HG03342 (cell line): ENCODE data around the gene CENPA.
"Not testable (repeated sequence)": the region's sequence is repeated elsewhere in the genome, so short reads cannot be mapped to it uniquely, and the experiment has no call there.

Experiments used
- ATAC-seq: cut with Tn5 transposase; IDR thresholded peaks from one replicate; pipeline ENCODE4 v1.9.1; 2021; ENCODE audit warnings: mild to moderate bottlenecking, moderate library complexity; ENCODE audit not compliant: unreplicated experiment

The CENPA gene

DNA sequence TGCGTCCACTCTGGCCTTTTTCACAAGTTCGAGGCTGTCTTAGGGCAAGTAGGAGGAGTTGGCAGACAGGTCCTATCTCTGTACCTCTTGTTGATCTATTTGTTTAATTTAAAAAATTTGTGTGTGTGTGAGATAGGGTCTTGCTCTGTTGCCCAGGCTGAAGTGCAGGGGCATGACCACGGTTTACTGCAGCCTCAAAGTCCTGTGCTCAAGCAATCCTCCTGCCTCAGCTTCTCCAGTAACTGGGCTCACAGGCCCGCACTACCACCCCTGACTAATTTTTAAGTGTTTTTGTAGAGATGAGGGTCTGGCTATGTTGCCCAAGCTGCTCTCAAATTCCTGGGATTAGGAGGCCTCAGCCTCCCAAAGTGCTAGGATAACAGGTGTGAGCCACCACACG lies 26.0 kb upstream of the CENPA start:
- ATAC-seq, result no peak

DNA sequence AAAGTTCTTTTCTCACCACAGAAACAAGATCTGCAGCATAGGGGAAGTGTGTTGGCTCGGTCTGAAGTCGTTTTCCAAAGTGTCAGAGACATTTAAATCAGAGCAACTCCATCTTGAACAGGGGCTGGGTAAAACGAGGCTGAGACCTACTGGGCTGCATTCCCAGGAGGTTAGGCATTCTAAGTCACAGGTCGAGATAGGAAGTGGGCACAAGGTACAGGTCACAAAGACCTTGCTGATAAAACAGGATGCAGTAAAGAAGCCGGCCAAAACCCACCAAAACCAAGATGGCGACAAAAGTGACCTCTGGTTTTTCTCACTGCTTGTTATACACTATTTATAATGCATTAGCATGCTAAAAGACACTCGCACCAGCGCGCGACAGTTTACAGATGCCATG lies 24.9 kb upstream of the CENPA start:
- ATAC-seq, result not testable (repeated sequence)

DNA sequence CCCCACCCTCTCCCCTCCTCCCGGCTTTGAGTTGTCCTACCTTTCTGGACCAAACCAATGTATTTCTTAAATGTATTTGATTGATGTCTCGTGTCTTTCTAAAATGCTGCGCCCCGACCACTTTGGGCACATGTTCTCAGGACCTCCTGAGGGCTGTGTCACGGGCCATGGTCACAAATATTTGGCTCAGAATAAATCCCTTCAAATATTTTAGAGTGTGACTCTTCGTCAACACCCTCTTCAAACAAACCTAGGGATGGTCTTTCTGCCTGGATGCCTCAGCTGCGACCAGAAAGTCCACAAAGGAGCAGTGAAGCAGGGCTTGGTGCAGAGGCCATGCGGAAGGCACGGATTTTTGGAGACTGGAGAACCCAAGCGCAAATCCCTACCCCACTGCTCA lies 22.8 kb upstream of the CENPA start:
- ATAC-seq, result no peak

DNA sequence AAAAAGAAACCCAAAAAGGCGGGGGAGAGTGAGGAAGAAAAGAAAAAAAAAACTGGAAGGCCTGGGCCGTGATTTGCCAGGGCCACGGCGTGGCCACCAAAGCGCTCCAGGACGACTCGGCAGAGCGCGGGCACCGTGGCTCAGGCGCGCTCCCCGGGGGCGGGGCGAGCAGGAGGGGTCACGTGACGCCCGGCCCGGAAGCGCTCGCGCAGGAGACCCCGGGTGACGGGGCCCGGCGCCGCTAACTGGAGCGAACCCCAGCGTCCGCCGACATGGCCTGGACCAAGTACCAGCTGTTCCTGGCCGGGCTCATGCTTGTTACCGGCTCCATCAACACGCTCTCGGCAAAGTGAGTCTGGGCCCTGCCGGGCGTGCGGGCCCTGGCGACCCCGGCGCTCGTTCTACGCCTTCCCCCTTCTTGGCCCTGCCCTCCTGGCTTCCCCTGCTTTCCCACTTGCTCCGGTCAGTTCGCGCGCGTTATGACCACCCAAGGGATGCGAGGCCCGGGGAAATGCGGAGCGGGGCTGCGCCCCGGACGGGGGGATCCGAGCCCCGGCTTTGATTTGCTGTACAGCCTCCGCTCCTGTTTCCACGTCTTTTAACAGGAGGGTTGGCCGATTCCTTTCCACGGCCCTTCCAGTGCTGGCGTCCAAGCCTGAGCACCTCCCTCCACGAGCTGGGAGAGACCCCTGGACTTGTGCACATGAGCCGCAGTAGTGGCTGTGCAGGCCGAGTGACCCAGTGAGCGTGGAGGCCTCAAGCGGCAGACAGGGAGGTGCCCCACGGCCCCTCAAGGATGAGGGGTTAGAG lies 21.6 kb upstream of the CENPA start, which contains the start of gene SLC35F6:
Gene SLC35F6 (plus strand): TSS at position 207 of the 810 bp plus-strand sequence. CDS start 66 bp downstream, at position 273.
- peak; percentile 85 for ATAC-seq

DNA sequence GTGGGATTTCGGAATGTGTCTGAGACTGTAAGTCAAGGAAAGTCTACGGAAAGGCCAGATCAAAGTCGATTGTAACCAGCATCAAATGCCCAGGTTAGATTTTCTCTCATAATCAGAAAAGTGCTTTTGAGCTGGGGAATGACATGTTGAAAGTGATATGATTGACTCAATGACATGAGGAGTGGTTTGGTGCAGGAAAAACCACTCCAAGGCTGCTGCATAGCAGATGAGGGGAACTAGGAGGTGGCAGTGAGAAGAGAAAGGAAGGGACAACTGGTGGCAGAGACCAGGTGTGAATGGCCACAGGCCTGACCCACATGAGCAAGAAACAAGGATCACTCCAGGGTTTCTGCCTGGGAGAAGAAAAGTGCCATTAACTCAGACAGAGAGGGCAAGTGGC lies 20.9 kb upstream of the CENPA start:
- ATAC-seq, result no peak

DNA sequence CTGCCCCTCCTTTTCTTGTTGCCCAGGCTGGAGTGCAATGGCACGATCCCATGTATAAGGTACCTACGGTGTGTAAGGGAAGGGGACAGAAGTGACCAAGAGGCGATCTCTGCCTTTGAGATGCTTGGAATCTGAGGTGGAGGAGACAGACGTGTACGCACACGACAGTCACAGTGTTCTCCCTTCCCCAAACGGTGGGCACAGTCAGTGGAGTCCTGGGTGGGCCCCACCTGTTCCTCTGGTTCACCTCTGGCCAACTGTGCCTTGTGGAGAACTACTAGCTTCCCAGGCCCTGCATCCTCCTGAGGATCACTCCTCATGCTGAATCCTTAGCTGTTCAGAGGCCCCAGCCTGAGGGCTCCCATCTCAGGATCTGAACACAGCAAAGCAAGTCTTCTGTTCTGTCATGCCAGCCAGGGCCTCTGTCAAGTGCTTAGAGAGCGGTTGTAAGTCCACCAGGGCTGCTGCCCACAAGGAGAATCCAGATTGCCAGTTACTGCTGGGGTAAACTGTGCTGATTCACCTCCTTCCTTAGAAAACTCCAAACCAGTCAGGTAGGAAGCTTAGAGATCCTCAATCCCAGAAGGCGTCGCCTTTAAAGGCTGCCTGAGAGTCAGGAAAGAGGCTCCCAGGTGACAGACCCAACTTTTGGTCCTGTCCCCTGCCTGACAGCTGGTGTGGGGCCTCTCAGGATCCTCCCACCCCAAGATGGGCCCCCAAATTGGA lies 20.2 kb upstream of the CENPA start:
- ATAC-seq, result no peak

DNA sequence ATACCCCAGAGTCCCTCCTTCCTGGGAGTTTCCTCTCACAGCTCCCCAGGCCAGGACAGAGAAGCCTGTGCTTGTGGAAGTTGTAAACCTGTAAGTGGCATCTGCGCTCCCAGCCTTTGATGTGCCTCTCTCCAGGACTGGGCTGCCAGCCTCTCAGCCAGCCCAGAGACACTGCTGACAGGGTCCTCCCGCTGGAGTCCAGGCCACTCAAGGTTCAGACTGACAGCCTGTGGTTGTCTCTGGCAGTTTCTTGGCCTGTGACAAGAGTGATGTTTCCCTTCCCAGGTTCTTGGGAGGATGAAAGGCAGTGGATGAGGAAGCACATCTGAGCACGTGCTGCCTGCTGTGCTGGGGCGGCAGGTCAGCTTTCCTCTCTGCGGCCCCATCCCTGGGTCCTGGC lies 18.7 kb upstream of the CENPA start:
- no peak for ATAC-seq

DNA sequence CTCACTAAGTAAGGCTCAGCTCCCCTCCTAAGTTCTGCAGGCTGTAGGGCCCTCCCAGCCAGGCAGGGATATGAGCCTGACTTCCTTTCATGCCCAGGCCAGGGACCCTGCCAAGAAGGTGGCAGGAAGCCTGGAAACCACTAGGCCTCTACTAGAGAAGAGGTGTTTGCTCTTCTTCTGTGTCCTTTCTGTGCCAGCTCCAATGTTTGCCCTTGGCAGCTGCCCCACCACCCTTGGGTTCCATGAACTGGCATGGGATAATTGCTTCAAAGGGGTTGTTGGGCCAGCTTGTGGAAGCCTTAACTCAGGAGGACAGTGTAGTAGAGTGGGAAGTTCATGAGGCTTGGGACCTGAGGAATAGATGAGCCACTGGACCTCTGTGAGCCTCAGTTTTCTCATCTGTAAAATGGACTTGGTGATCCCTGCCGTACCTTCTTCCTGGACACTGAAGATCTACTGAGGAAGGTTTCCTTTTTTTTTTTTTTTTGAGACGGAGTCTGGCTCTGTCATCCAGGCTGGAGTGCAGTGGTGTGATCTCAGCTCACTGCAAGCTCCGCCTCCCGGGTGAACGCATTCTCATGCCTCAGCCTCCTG lies 17.9 kb upstream of the CENPA start:
- no peak for ATAC-seq

DNA sequence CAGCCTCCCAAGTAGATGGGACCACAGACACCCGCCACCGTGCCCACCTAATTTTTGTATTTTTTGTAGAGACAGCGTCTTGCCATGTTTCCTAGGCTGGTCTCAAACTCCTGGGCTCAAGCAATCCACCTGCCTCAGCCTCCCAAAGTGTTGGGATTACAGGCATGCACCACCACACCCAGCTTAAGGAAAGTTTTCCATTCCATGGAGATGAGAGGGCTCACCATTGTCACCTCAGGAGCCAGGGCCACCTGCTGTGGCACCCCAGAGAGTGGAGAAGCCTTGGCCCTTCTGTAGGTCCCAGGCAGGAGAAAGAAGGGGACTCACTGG lies 17.1 kb upstream of the CENPA start:
- no peak for ATAC-seq

DNA sequence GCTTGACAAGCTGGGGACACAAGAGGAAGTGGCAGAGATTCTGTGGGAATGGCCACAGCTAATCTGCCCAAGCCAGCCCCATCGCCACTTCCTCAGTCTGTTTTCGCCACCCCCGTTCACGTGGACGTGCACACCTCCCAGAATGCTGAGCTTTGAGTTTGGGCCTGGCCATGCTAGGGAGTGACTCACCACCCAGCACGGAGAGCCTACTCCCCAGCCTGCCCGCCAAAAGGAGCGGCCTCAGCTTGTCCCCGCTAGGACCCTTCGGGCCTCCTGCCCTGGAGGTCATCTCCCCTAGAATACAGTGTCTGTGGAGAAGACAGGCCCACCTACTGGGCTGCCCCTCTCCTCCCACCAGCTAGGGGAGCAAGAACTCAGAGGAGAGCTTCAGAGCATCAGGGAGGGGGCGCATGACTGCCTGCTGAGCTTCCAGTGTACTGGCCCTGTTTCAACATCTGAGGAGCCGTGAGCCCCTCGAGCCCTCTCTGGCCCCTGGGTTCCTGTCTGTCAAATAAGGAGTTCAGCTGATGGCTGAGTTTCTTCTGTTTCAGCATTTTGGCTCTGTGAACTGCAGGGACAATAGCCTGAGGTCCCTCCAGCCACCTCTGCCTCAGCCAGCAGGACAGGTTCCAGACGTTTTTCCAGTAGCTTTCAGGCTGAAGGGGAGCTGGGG lies 16.6 kb upstream of the CENPA start:
- no peak for ATAC-seq

DNA sequence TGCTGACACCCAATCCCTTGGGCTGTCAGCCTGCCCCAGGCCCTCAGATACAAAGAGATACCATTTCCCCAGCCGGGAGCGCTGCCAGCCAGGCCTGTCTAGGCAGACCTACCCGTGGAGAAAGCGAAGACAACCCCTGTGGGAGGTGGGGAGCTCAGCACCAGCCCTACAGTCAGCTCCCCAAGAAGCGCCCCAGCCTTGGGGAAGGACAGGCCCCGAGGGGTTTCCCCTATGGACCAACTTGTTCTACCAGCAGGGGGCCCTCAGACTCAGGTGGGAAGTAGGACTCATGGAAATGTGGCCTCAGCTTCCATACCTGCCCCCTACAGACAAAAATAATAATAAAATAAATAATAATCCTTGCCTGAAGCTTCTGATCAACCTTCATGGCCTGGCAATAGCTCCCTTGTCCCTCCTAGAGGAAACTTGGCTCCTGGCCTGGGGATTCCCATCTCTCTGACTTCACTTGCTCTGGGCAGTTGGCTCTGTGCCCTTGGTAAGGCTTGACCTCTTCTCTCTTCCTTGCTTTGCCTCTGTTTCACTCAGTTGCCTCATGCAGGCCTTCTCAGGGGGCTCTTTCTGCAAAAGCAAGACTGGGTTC lies 14.8 kb upstream of the CENPA start:
- ATAC-seq, result no peak

DNA sequence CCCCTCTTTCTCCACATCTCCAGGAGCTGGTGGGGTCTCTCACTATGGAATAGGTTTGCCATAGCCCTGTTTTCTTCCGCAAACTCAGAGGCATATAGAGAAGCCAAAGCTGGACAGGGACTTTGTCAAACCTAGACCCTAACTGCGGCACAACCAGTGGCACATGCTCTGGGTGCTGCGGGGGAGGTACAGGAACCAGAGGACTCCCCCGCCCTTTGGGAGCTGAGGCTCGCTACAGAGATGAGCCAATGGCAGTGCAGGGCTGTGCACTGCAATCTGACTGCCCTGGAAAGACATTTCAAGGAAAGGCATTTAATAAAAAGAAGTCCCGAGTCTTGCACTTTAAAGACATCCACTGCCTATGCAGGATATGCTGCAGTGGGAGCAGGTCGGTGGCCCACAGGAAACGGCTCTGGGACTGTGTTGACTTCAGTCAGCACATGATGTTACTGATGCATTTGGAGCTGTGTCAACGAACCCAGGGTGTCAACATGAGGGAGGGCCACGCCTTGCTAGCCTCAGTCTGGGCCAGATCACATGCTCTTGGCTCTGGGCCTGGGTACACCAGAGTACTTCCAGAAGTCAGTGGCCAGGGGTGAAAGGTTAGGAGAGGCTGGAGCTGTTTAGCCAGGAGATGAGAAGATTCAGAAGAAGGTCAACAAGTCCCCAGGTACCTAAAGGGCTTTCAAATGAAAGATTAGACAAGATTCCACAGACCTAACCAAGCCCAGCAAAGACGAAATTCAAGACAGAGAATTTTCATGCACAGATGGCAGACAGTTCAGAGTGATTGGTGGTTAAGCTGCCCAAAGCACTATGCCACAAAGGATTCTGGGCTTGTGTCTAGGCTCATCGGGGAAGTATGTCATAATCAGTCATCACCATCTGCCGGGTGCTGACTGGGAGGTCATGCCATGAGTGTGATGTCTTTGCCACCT lies 13.5 kb upstream of the CENPA start:
- no peak for ATAC-seq

DNA sequence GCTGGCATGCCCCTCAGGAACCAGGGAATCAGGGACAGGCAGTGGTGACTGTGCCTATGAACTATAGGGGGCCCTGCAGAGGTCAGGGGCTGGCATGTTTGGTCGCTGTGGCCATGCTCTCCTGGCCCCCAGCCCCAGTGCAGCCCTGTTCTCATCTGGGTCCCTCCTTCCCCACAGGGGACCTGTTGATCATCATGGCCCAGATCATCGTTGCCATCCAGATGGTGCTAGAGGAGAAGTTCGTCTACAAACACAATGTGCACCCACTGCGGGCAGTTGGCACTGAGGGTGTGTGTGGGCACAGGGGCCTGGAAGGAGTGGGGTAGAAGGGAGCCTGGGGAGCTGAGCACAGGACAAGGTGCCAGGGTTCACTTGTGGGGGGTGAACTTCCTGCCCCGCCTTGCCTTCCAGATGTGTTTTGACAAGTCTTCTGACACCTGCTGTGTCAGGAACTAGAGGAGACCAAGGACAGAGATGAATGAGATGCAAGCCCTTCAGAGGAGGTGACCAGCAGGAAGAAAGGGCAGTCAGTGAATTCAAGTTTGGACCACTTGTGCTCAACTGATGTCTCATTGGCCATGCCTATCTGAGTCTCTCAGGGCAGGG lies 9.6 kb upstream of the CENPA start:
- no peak for ATAC-seq

DNA sequence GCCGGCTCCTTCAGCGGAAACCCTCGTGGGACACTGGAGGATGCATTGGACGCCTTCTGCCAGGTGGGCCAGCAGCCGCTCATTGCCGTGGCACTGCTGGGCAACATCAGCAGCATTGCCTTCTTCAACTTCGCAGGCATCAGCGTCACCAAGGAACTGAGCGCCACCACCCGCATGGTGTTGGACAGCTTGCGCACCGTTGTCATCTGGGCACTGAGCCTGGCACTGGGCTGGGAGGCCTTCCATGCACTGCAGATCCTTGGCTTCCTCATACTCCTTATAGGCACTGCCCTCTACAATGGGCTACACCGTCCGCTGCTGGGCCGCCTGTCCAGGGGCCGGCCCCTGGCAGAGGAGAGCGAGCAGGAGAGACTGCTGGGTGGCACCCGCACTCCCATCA lies 7.8 kb upstream of the CENPA start:
- no peak for ATAC-seq

DNA sequence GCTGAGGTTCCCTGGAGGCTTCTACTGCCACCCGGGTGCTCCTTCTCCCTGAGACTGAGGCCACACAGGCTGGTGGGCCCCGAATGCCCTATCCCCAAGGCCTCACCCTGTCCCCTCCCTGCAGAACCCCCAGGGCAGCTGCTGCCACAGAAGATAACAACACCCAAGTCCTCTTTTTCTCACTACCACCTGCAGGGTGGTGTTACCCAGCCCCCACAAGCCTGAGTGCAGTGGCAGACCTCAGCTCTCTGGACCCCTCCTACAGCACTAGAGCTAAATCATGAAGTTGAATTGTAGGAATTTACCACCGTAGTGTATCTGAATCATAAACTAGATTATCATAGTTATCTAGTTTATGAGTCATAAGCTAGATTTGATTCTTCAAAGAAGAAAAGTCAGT lies 7.3 kb upstream of the CENPA start:
- no peak for ATAC-seq

DNA sequence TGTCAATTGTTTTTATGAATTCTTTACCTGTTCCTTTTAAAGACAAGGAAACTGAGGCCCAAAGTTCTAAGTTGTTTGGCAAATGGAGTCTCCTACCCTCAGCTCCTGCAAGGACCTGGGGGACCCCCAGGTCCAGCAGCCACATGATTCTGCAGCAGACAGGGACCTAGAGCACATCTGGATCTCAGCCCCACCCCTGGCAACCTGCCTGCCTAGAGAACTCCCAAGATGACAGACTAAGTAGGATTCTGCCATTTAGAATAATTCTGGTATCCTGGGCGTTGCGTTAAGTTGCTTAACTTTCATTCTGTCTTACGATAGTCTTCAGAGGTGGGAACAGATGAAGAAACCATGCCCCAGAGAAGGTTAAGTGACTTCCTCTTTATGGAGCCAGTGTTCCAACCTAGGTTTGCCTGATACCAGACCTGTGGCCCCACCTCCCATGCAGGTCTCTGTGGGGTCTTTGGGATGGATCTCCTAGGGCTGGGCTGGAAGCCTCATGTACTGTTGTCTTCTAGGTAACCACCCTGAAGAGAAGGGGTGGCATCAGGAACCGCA lies 5.6 kb upstream of the CENPA start:
- ATAC-seq, result no peak

DNA sequence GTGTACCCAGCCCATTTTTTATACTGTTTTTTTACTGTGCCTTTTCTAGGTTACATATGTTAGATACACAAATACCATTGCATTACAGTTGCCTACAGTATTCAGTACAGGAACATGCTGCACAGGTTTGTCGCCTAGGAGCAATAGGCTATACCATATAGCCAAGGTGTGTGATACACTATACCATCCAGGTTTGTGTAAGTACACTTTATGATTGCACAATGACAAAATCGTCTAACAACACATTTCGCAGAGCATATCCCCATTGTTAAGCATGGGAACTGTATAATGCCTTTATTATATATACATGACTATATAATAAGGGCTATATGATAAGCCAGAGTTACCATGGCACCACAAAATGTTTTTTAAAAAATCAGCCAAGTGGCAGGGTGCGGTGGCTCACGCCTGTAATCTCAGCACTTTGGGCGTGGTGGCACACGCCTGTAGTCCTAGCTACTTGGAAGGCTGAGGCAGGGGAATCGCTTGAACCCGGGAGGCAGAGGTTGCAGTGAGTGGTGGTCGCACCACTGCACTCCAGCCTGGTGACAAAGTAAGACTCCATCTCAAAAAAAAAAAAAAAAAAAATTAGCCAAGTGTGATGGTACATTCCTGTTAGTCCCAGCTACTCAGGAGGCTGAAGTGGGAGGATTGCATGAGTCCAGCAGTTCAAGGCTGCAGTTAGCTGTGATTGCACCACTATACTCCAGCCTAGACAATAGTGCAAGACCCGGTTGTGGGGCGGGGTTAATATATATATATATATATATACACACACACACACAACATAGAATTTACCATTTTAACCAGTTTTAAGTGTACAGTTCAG lies 2.8 kb upstream of the CENPA start:
- ATAC-seq, result no peak

DNA sequence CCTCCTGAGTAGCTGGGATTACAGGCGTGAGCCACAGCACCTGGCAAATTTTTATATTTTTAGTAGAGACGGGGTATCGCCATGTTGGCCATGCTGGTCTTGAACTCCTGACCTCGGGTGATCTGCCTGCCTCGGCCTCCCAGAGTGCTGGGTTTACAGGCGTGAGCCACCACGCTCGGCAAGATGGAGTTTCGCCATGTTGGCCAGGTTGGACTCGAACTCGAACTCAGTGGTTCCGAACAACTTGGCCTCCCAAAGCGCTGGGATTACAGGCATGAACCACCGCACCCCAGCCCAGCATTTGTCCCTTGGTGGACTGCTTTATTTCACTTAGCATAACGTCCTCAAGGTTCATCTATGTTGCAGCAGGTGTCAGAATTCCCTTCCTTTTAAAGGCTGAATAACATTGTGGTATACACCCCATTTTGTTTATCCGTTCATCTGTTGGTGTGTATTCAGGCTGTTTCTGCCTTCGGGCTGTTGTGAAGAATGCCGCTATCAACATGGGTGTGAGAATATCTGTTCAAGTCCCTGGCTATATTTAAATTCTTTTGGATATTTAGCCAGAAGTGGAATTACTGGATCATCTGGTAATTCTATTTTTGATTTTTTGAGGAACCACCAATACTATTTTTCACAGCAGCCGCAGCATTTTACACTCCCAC lies 1.2 kb upstream of the CENPA start:
- no peak for ATAC-seq
